ENCODE data around the gene PRPH.

- TF ChIP-seq MAZ (IDR thresholded peaks at IDR 0.05; ENCODE audit: borderline replicate concordance, low read depth, low read length), result no peak
- no peak for TF ChIP-seq CTCF (IDR thresholded peaks at IDR 0.05)
- TF ChIP-seq POLR2A (IDR thresholded peaks at IDR 0.05; ENCODE audit: low read length), result no peak
- no peak for TF ChIP-seq MAX (IDR thresholded peaks at IDR 0.05)
- no peak for TF ChIP-seq NFE2L2 (conservative IDR thresholded peaks at IDR 0.05; ENCODE audit: low read length)
- no peak for TF ChIP-seq BHLHE40 (IDR thresholded peaks at IDR 0.05; ENCODE audit: low read depth, low read length)
- no peak for TF ChIP-seq CHD4 (IDR thresholded peaks at IDR 0.05; ENCODE audit: borderline replicate concordance)
- no peak for TF ChIP-seq EP300 (IDR thresholded peaks at IDR 0.05)
- no peak for TF ChIP-seq JUN (IDR thresholded peaks at IDR 0.05)
- no peak for TF ChIP-seq RFX5 (IDR thresholded peaks at IDR 0.05)
- no peak for TF ChIP-seq ZSCAN20 (CRISPR knock-in tag; IDR thresholded peaks at IDR 0.05)
- no peak for TF ChIP-seq ESRRA (IDR thresholded peaks at IDR 0.05; ENCODE audit: borderline replicate concordance, low read length)
- TF ChIP-seq E2F6 (IDR thresholded peaks at IDR 0.05; ENCODE audit: borderline replicate concordance, low read depth), result no peak; the same call in 1 of the 2 replicates
- no peak for TF ChIP-seq FOSL2 (IDR thresholded peaks at IDR 0.05)
- no peak for TF ChIP-seq FOSL2 (CRISPR knock-in tag; IDR thresholded peaks at IDR 0.05)
These were observed 51.1 kb downstream of the PRPH start for GRCh38 chr12:49345825-49346658.

All from A549 (cell line).